ENCODE data around the gene CES2.

CES2 gene

GRCh38 chr16:66958857-66959703 lies 23.8 kb downstream of the CES2 start:
- H3K27me3 ChIP-seq (ENCODE audit: insufficient read depth, low read length, poor library complexity): no peaks in the 10 kb centered on the region
- ATAC-seq (ENCODE audit: insufficient read depth, low read depth): no peak

GRCh38 chr16:66959704-66960161 lies 24.4 kb downstream of the CES2 start:
- no peaks in the 10 kb centered on the region for H3K36me3 ChIP-seq (ENCODE audit: insufficient read depth, low read length)
- H2AFZ ChIP-seq (ENCODE audit: low read depth, low read length): no peak overlapping the region
- ATAC-seq (ENCODE audit: insufficient read depth, low read depth) (no peak), DNase-seq (no peak)
- peaks cover 26% of the 10 kb centered on the region for H3K4me1 ChIP-seq (ENCODE audit: insufficient read depth, low read length)
- H3K4me2 ChIP-seq (ENCODE audit: insufficient read depth, low read length): no peak overlapping the region
- no peaks in the 10 kb centered on the region for H4K20me1 ChIP-seq (ENCODE audit: insufficient read depth, low read length)
- no peak overlapping the region for H3K27ac ChIP-seq (ENCODE audit: low read length)
- no peak overlapping the region for H3K4me3 ChIP-seq (ENCODE audit: low read depth in 1 of 2, low read length in 2 of 2)
- no peak overlapping the region for H3K9ac ChIP-seq (ENCODE audit: low read depth, low read length)
- no peaks in the 10 kb centered on the region; the same call in 1 of the 2 replicates for H3K79me2 ChIP-seq (ENCODE audit: insufficient read depth, low read length)
- TF ChIP-seq EZH2 (IDR thresholded peaks at IDR 0.05; ENCODE audit: borderline replicate concordance, low read depth, low read length, severe bottlenecking): no peak
- TF ChIP-seq CTCF (IDR thresholded peaks at IDR 0.05; ENCODE audit: borderline replicate concordance, extremely low read depth, low read length, poor library complexity, severe bottlenecking): no peak
- no peaks in the 10 kb centered on the region for H3K9me3 ChIP-seq (ENCODE audit: insufficient read depth, low read length, severe bottlenecking)
- H3K27me3 ChIP-seq (ENCODE audit: insufficient read depth, low read length, poor library complexity): no peaks in the 10 kb centered on the region

More at GRCh38 chr16:66958857-66959703, 23.8 kb downstream of the CES2 start:
- no peaks in the 10 kb centered on the region; the same call in 1 of the 2 replicates for H3K79me2 ChIP-seq (ENCODE audit: insufficient read depth, low read length)
- no peak for DNase-seq
- H3K4me1 ChIP-seq (ENCODE audit: insufficient read depth, low read length): peaks cover 26% of the 10 kb centered on the region
- TF ChIP-seq CTCF (IDR thresholded peaks at IDR 0.05; ENCODE audit: borderline replicate concordance, extremely low read depth, low read length, poor library complexity, severe bottlenecking): no peak
- TF ChIP-seq EZH2 (IDR thresholded peaks at IDR 0.05; ENCODE audit: borderline replicate concordance, low read depth, low read length, severe bottlenecking): no peak
- H3K9ac ChIP-seq (ENCODE audit: low read depth, low read length): no peak overlapping the region
- no peak overlapping the region for H3K27ac ChIP-seq (ENCODE audit: low read length)
- no peaks in the 10 kb centered on the region for H4K20me1 ChIP-seq (ENCODE audit: insufficient read depth, low read length)
- H3K4me3 ChIP-seq (ENCODE audit: low read depth in 1 of 2, low read length in 2 of 2): no peak overlapping the region
- H3K9me3 ChIP-seq (ENCODE audit: insufficient read depth, low read length, severe bottlenecking): no peaks in the 10 kb centered on the region
- H2AFZ ChIP-seq (ENCODE audit: low read depth, low read length): no peak overlapping the region
- H3K4me2 ChIP-seq (ENCODE audit: insufficient read depth, low read length): no peak overlapping the region
- no peaks in the 10 kb centered on the region for H3K36me3 ChIP-seq (ENCODE audit: insufficient read depth, low read length)

- Histone ChIP-seq H3K79me2 (ENCODE audit: insufficient read depth, low read length) (no peaks in the 10 kb centered on the region; the same call in 1 of the 2 replicates), H3K27me3 (ENCODE audit: insufficient read depth, low read length, poor library complexity) (no peaks in the 10 kb centered on the region), H2AFZ (ENCODE audit: low read depth, low read length) (no peak overlapping the region), H3K36me3 (ENCODE audit: insufficient read depth, low read length) (no peaks in the 10 kb centered on the region), H3K4me3 (ENCODE audit: low read depth in 1 of 2, low read length in 2 of 2) (no peak overlapping the region), H3K4me2 (ENCODE audit: insufficient read depth, low read length) (no peak overlapping the region), H3K27ac (ENCODE audit: low read length) (no peak overlapping the region), H4K20me1 (ENCODE audit: insufficient read depth, low read length) (no peaks in the 10 kb centered on the region), H3K9me3 (ENCODE audit: insufficient read depth, low read length, severe bottlenecking) (no peaks in the 10 kb centered on the region), H3K4me1 (ENCODE audit: insufficient read depth, low read length) (peaks cover 26% of the 10 kb centered on the region), H3K9ac (ENCODE audit: low read depth, low read length) (no peak overlapping the region)
- TF ChIP-seq EZH2 (IDR thresholded peaks at IDR 0.05; ENCODE audit: borderline replicate concordance, low read depth, low read length, severe bottlenecking): no peak
- TF ChIP-seq CTCF (IDR thresholded peaks at IDR 0.05; ENCODE audit: borderline replicate concordance, extremely low read depth, low read length, poor library complexity, severe bottlenecking): no peak
- DNase-seq: no peak
- no peak for ATAC-seq (ENCODE audit: insufficient read depth, low read depth)
Observed at GRCh38 chr16:66960270-66960669, 25.0 kb downstream of the CES2 start.
